HG02981 (cell line): ENCODE data around the gene RNF144B.
"Not testable (repeated sequence)": the region's sequence is repeated elsewhere in the genome, so short reads cannot be mapped to it uniquely, and the experiment has no call there.

Experiments used
- ATAC-seq: cut with Tn5 transposase; IDR thresholded peaks from one replicate; pipeline ENCODE4 v1.9.1; 2021; ENCODE audit warnings: mild to moderate bottlenecking, moderate library complexity; ENCODE audit not compliant: unreplicated experiment

The RNF144B gene

DNA sequence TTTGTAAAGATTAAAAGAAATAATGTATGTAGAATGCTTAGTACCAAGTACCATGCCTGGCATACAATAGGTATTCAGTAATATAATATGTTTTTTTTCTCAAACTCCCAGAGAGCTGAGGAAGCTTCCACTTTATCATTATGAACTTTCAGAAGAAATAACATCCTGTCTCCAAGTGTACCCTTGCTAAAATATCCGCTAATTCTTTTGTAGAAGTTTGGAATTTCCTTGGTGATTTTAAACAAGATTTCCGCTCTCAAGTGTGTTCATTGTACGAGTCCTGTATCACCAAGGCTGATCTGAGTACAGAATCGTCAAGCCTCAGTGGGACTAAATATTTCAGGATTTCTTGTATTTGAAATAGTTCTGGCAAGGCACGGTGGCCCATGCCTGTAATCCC lies 16.1 kb upstream of the RNF144B start:
- no peak for ATAC-seq

DNA sequence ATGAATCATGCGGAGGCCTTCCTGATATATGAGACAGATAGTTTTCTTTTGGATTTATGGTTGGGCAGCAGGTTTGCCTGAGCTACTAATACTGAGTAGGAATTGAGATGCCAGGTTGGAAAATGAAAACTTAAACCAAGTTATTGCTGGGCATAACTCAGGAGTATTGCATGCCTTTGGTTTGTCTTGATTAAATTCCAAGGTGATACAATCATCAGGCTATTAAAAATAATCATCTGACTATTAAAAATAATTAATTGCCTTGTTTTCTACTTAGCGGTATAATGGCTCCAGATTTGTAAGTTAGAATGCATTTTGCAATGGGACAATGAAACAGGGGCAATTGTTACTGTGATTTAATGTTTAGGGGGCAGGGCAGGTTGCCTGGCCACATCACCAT lies 15.5 kb upstream of the RNF144B start:
- ATAC-seq = no peak

DNA sequence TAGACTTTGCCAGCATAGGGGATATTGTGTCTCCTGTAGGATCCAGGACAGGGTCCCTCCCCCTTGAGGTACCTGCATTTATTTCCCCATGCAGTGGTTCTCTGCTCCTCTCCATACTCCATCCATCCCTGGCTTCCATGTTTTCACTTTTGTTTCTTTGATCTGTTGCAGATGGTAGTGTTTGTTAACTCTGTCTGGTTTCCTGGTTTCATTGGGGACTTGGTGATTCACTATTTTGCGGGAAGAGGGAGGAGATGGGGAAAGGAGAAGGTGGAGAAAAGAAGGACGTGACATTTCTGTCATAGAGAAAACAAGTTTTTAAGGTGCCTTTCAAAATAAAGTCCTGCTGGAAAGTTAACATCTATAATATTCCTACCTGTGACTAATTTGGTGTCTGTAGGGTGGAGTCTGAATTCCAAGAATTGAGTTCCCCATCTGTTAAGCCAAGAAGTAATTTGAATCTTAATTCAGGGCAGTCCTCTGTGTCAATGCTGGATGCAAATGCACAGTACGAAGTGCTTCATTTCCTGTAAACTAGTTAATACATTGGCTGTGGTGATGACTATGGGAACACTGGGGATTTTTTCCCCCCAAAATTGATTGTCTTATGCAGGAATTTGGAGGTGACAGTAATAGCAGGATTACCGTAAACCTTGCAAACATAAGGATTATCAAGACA lies 6.9 kb upstream of the RNF144B start:
- ATAC-seq = no peak

DNA sequence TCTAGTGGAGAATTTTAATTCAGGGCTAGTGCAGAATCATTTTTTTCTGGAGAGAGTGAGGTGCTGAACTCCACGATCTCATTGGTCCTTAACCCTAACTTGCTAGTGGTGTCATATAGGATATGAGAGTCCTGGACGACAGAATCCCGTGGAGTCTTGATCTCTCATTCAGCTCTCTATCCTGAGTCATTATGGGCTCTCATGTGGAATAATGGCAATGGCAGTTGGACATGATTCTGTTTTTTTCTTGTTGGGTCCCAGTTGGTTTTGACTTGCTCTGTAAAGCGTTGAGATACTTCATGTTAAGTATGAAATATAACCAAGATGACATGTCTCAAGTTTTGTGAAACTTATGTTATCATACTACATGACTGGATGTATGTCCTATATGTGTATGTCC lies 6.3 kb upstream of the RNF144B start:
- no peak for ATAC-seq

DNA sequence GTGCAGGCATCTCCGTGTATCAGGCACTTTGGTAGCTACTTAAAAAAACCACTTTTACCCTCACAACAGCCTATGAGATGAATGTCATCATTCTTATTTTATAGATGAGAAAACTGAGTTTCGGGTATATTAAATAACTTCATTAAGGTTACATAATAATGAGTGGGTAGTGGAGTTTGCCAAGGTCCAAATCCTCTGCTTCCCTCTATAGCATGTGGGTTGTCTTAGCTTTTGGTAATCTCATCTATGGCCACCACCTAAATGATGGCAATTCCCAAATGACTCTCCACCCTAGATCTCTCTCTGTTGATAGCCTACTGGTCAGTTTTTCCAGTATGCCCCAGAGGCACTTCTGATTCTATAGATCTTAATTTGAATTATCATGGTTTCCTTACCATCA lies 3.7 kb upstream of the RNF144B start:
- no peak for ATAC-seq

DNA sequence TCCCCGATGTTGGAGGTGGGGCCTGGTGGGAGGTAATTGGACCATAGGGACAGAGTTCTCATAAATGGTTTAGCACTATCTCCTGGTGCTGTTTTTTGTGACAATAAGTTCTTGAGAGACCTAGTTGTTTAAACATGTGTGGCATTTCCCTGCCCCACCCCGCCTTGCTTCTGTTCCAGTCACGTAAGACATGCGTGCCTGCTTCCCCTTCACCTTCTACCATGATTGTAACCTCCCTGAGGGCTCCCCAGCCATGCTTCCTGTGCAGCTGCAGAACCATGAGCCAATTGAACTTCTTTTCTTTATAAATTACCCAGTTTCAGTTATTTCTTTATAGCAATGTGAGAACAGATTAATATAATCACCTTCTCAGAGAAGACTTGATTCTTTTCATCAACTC lies 2.5 kb upstream of the RNF144B start:
- no peak for ATAC-seq

DNA sequence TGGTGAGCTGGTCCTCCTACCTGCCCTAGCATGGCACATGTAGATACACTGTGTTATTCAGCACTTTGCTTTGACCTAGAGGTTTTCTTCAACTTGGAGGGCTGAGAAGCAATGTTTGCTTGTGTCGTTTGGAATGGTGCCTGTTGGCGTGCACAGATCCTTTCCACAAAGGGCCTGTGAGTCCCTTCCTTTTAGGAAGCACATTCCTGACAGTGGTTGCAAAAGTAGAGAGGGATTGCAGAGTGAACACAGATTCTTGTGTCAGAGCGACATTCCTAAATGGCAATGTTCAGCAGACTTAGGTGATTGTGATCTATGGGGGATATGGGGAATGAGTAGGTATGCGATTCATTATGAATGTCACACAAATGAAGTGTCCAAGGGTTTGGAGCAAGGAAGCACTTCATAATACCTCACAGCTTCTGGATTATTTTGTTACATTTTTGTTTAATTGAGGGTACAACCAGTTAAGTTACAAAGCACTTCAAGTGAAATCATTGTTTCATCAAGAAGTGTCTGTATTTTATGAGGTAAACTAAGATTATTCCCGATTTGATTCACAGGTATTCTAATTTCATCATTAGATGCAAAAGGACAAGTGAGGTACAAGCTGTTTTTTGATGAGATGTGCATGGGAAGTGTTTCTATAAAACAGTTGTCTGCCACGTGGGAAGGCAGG lies 713 bp upstream of the RNF144B start:
- ATAC-seq = no peak

DNA sequence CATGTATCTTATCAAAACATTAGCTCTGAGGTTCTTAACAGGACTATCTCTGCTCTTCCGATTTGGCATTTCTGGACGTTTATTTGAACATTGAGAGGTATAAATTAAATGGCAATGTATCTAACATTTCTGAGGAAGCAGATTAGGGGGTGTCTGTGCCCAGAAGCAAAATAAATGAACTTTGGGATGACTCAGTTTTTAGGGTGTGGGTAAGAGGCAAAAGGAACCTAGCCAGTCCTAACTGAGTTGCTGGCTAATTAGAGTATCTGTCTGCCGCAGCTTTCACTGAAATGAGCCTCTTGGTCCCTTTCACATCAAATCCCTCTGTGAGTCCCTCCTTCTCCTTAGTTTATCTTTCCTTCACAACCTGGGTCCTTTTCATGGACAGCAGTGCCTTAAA lies 1.1 kb downstream of the RNF144B start:
- no peak for ATAC-seq

DNA sequence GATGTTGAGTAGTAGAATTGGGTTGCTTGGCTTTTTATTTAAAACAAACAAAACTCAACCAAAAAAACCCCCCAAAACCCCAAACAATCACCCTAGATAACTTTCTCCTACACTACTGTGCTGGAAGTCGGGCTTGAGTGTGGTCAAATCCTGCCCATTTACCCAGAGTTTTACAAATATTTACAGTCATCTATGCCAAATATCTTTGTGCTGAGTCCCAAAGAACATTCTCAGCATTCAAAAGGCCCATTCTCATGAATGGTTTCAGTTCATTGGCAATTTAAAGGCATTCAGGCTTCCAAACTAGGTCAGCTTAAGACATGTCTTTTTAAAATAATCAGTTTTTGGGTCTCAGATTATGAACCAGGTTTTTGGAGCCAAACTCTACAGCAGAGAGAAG lies 1.8 kb downstream of the RNF144B start:
- no peak for ATAC-seq

DNA sequence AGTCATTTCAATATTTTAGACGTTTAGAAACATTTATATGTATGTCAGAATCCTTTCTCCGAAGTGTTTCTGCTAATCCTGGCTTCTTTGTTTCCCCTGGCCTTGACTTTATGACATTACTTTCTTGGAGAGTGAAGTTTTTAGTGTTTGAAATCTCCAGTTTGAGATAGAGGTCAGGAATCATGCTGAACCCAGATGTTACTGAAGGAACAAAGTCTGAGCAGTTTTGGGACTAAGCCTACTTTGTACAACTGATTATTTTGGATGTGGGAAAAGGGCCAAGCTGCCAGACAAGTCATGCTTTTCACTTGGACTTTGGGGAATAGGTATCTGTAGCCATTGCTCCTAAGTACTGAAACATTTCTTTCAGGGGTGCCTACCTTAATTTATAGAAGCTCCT lies 2.3 kb downstream of the RNF144B start:
- no peak for ATAC-seq

DNA sequence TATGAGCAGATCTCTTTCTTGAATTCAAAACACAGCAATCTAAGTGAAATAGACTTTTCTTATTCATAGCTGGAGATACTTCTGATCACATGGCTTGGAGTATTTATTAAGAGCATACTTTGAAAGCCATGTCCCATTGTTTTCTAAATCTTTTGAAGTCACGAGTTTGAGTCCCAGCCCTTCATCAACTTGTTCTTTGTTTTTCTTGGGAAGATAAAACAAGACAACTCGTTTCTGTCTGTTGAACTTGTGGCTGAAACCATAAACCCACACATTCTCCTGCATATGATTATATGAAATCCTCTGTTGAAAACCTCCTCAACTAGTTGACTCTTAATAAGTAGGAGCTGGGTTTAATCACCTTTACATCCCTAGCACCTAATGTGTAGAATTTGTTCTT lies 3.3 kb downstream of the RNF144B start:
- no peak for ATAC-seq

DNA sequence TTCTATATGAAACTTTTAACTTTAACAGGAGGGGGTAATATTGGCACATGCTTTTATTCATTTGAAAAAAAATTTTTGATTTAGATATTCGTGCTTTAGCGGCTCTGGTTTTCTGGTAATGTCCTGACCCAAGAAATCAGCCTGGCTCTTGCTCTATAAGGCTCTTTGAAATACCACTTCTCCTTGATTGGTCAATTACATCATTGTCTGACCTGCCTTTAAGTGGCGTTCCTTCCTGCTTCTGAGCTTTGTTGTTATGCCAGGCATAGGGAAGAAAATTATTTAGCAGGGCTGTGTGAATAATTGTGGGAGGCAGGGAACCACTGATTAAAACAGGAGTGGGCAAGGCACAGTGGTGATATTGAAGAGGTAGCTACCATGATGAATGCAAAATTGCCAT lies 3.9 kb downstream of the RNF144B start:
- ATAC-seq = no peak

DNA sequence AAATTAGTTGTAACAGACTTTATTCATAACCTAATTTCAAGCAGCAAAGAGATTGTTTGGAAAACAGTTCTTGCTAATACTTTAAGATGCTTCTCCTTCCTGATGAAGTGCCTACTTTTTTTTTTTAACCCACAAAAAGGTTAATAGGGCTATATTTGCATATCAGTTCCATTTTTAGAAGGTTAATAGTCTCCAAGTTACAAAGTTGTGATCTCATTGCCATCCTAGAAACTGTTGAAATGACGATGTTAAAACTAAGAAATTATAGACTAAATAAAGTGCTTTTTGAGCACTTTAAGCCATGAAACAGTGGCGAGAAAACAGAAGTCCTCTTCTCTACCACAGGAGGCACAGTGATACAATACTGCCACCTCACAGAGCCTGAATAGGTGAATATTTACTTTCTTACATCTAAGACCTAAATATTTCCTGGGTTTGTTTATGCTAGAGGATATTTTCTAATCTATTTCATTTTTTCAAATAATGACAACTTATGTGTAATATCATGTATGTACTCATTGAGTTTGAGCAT lies 5.3 kb downstream of the RNF144B start:
- no peak for ATAC-seq

DNA sequence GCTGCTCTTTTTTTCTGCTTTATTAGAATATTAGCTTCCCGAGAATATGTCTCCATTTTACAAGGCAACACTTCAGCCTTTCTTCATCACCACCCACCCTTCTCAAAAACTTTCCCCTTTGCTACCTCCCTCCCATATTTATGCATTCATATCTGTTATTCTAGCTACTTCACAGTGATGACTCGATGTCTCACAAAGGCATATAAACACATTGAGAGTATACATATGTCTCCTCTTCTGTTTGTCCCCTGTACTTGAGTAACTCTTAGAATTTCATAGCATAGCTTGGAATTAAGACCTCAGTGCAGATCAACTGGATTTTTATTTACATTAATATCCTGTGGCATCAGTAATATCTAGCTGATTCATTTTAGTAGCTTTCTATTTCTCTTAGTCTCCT lies 6.5 kb downstream of the RNF144B start:
- no peak for ATAC-seq

DNA sequence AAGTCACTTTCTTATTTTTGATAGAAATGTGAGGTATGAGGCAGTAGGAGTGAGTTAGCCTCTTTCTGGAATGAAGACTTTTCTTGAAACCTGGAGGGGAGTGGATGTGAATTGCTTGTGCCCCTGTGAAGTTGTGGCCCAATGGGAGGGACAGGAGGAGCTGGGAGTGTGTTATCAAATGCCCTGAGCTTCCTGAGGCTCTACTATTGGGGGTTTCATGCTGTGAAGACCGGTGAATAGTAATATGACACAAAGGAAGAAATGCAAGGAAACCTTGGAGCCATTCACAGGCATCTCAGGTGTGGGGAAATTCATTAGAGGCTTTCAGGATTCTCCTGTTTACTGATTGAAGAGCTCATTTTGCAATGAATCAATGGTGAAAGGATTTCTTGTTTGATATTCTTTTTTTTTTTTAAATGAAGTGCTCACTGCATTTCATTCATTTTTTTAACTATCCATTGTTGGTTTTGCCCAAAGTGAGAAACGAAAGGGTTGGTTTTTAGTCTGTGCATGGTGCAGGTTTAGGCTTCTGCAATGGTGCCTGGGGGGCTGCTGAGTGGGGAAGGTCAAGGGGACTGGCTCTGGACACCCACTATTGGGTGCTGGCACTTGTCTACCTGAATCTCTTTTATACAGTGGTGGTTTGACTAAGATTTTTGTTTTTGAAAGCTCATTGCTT lies 8.2 kb downstream of the RNF144B start:
- ATAC-seq = no peak

DNA sequence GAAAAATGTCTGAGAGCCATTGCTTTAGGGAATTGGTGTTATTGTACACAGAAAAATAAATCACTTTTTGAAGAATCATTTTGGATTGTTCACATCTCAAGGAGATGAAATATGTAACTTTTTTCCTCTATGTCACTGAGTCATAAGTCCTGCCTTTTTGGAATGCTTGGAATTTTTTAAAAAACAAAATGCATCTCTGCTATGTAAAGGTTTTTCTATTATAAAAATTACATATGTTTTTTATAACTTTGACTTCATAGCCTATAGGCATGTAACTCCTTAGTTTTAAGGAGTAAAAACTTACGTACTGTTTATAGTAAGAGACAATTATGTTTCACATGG lies 8.7 kb downstream of the RNF144B start:
- ATAC-seq = no peak

DNA sequence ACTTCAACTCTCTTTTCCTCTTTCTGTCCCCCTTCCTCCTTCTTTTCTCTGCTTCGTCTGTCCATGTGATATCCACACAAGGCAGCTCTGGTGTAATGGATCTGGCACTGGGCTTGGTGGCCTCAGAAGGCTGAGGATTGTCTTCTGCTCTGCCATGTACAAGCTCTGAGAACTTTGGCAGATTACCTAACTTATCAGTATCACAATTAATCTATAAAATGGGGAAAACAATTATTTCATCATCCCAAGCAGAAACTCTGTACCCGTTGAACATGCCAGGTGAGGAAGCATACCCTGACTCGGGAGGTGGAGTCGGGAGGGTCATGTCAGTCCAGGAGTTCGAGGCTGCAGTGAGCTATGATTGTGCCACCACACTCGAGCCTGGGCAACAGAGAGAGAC lies 10.6 kb downstream of the RNF144B start:
- ATAC-seq = no peak

DNA sequence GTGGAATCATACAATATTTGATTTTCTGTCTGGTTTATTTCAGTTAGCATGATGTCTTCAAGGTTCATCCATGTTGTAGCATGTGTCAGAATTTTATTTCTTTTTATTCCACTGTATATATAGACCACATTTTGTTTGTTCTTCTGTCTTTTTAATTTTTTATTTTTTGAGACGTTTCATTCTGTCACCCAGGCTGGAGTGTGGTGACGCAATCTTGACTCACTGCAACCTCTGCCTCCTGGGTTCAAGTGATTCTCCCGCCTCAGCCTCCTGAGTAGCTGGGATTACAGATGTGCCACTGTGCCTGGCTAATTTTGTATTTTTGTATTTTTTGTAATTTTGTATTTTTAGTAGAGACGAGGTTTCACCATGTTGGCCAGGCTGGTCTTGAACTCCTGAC lies 11.1 kb downstream of the RNF144B start:
- ATAC-seq = not testable (repeated sequence)

DNA sequence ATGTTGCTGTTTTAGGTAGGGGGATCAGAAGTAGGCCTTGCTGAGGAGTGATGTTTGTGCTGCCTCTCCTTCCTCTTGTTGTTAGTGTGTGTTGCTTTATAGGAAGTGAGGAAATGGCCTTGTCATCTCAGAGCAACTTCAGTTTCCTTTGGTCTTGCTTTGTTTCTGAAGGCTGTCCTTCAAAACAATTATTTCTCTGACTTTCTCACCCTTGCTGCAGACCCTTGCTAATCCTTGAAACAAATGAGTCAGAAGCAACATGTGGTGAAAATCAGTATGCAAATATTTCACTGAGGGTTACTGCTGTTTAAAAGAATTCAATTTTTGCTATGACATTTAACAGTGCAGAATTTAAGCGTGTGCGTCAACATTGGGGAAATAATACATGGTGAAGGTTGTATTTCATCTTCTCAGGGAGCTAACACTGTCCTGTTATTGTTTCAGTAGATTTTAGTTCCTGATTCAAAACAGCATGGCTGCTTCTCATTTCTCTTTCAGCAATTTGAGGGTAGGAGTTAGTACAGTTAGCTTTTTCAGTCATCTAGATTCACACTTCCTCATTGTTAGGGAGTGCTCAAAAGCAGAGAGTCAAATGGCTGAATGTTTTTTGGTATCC lies 13.8 kb downstream of the RNF144B start:
- peak; percentile 87 for ATAC-seq

DNA sequence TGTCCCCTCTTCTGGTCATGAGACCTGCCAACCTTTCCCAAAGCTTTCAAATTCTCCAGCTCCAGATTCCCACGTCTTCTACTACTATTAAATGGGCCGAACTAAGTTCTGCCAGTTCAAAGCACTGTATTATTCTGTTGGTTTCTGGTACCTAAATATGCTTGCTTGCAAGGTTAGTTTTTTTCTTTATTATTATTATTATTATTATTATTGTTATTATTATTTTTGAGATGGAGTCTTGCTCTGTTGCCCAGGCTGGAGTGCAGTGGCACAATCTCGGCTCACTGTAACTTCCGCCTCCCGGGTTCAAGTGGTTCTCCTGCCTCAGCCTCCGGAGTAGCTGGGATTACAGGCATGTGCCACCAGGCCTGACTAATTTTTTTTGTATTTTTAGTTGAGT lies 17.8 kb downstream of the RNF144B start:
- ATAC-seq = not testable (repeated sequence)

DNA sequence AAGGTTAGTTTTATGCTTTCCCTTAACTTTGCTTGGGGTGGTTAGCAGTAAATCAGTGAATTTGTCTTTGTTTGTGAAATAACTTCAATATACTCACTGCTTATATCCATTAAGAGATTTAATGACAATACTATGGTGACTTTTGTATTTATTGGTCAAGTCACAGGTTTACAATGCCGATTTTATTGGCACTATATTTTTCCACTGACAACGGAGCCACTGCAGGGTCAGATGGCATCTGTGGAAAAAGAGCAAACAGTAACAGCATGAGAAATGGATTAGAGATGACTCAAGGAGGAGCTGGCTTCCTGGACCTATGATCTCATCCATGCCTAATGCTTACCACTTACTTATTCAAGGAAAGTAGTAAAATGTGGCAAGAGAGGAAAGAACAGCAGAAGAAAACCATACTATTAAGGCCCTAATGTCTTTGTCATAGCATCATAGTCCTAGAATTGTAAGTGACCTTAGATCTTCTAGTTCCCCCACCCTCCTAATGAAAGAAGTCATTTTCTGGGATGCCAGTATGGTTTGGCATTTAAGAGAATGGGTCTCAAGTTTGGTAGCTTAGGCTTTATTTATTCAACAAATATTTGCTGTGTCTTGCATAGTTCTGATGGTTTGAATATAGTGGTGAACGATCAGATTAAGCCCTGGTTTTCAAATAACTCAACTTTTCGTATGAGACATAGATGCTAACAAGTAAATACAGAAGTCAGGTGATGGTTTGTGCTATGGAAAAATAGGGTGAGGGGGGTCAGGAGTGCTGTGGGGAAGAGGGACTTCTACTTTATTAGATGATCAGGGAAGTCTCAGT lies 18.5 kb downstream of the RNF144B start:
- no peak for ATAC-seq
